GM19372 (cell line): ENCODE data around the gene EIF1B.

Experiments used
- ATAC-seq: cut with Tn5 transposase; IDR thresholded peaks from one replicate; pipeline ENCODE4 v1.9.1; 2021; ENCODE audit warnings: mild to moderate bottlenecking, low read depth, moderate library complexity; ENCODE audit not compliant: unreplicated experiment

EIF1B gene

GRCh38 chr3:40337136-40338108, 27.9 kb downstream of the EIF1B start:
- ATAC-seq, result no peak

GRCh38 chr3:40339871-40340270, 30.4 kb downstream of the EIF1B start:
- no peak for ATAC-seq

DNA sequence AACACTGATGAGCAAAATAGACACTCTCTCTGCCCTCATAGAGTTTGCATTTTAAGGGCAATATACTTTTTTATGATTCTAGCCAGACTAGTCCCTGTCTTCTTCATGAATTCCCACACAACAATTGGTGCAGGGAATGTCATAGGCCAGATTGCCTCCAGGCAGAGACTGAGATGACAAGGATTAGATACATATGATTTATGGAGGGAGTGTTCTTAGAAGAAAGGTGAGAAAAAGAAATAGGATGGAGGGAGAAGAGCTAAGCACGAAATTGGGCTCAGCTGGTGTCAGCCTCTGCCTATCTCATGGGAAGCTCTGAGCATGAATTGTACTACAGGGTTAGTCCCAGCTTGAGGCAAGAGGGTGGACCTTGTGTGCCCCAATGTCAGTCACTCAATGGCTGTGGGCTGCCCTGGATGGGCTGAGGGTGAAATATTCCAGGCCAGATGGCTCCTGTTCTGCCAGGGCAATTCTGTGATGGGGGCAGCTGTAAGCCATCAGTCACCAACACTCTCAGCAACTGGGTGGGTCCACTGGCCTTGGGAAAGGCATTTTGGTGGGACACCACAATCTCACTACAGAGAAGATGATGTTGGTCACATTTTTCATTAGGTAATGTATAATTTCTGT, 31.1 kb downstream of the EIF1B start:
- ATAC-seq, result no peak

- ATAC-seq, result no peak
Observed at GRCh38 chr3:40341671-40342070, 32.2 kb downstream of the EIF1B start.

GRCh38 chr3:40350529-40350928, 41.0 kb downstream of the EIF1B start:
- no peak for ATAC-seq

GRCh38 chr3:40355410-40355809, 45.9 kb downstream of the EIF1B start:
- ATAC-seq, result no peak

DNA sequence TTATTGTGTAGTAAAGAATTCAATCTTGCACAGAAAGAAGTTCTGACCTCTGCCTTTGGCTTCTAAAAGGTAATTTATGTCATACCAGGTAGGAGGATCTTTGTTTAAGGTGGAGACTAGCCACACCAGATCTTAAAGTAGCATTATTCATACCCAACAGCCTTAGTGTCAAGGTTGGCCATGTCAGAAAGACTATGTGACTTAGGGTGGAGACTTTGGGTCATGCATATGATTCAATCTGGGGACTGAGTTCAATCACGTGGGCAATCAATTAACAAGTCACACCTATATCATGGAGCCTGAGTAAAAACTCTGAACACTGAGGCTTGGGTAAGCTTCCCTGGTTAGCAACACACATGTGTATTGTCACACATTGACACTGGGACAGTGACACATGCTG, 48.9 kb downstream of the EIF1B start:
- no peak for ATAC-seq
